HepG2 (cell line): Measurements from ENCODE around the gene SMPD3. TPM values are rescaled to one million over a fixed set of nuclear protein-coding genes. Genes with fewer than 3 reads are reported as not detected.

Experiments
- ATAC-seq: fragments of 200-7000 bp; cut with Tn5 transposase; 3 replicates; pipeline ENCODE4 v1.9.1; 2020; ENCODE audit warnings: mild to moderate bottlenecking, moderate library complexity
- BruUV-seq: library from RNA; stranded (reverse); fragments of 400-500 nt; replicated peaks from 2 replicates; lab custom pipeline; 2021; lab: Mats Ljungman, UMichigan
- CTCF ChIA-PET: fragments of 300-600 bp; formaldehyde crosslinking; extraction: SDS; loops from one replicate; lab custom pipeline; 2021; ENCODE audit warnings: low total read pairs, inconsistent platforms, low intra/inter-chr PET ratio; lab: Yijun Ruan, JAX
- POLR2A ChIA-PET: fragments of 350-600 bp; sonication (Branson Sonifier 250); formaldehyde crosslinking; loops from one replicate; lab custom pipeline; 2020; ENCODE audit warnings: antibody characterized with exemption, inconsistent platforms; lab: Yijun Ruan, JAX
- DNase-seq: peaks from one replicate; pipeline ENCODE4 v3.0.0-alpha.2; 2015; ENCODE audit warnings: low spot score
- FAIRE-seq: peaks from 3 replicates; lab custom pipeline; 2011; peaks lifted over from hg19 to GRCh38; lab: Jason Lieb, UNC
- H2AFZ ChIP-seq: one replicate; pipeline ENCODE4 v1.6.1; 2011; ENCODE audit warnings: low read length, inconsistent platforms
- H3K27ac ChIP-seq: fragments of 300-600 bp; 3 replicates; pipeline ENCODE4 v1.8.0; 2011; ENCODE audit warnings: mixed run types, mild to moderate bottlenecking, mixed read lengths, low read length, inconsistent platforms; ENCODE audit not compliant: insufficient read depth; ENCODE audit errors: extremely low read length
- H3K27me3 ChIP-seq, 2 experiments: fragments of 200-600 bp in 1 of 2; 2 replicates in 1 of 2; 3 replicates in 1 of 2; pipeline versions ENCODE4 v1.6.0 to v1.8.0; 2011; ENCODE audit warnings: low read length in 2 of 2, mild to moderate bottlenecking in 2 of 2, moderate library complexity in 2 of 2, inconsistent platforms in 1 of 2; ENCODE audit not compliant: insufficient read depth in 2 of 2, control insufficient read depth in 1 of 2
- H3K36me3 ChIP-seq, 2 experiments: fragments of 200-600 bp in 1 of 2; replicated peaks in 1 of 2; 2 replicates in 1 of 2; 3 replicates in 1 of 2; pipeline versions ENCODE4 v1.5.1 to v1.8.0; 2011; ENCODE audit warnings: low read length in 2 of 2, inconsistent platforms in 1 of 2; ENCODE audit not compliant: insufficient read depth in 2 of 2, control insufficient read depth in 1 of 2
- H3K4me1 ChIP-seq: 2 replicates; pipeline ENCODE4 v1.5.1; 2012; ENCODE audit warnings: low read length, inconsistent platforms; ENCODE audit not compliant: insufficient read depth
- H3K4me2 ChIP-seq: 2 replicates; pipeline ENCODE4 v1.6.0; 2011; ENCODE audit warnings: low read depth, low read length, inconsistent platforms
- H3K4me3 ChIP-seq, 3 experiments: fragments of 200-600 bp in 1 of 3; sonication (generic), shearing (Covaris generic) in 1 of 3; replicated peaks in 1 of 3; 2 replicates each; pipeline ENCODE4 v1.5.1; 2011 to 2016; ENCODE audit warnings: low read length in 3 of 3, inconsistent platforms in 2 of 3, low read depth in 2 of 3, mild to moderate bottlenecking in 2 of 3, control low read depth in 1 of 3, mixed read lengths in 1 of 3; ENCODE audit not compliant: insufficient read depth in 1 of 3
- H3K79me2 ChIP-seq: one replicate; pipeline ENCODE4 v1.6.1; 2011; ENCODE audit warnings: low read length, inconsistent platforms; ENCODE audit not compliant: insufficient read depth
- H3K9ac ChIP-seq: 2 replicates; pipeline ENCODE4 v1.6.0; 2011; ENCODE audit warnings: mild to moderate bottlenecking, low read depth, low read length, inconsistent platforms; ENCODE audit not compliant: insufficient read depth
- H3K9me3 ChIP-seq: 2 replicates; pipeline ENCODE4 v1.5.1; 2012; ENCODE audit warnings: mild to moderate bottlenecking, low read length
- H4K20me1 ChIP-seq: 2 replicates; pipeline ENCODE4 v1.6.0; 2011; ENCODE audit warnings: inconsistent platforms, mild to moderate bottlenecking, low read length, moderate library complexity; ENCODE audit not compliant: insufficient read depth
- CREB1 ChIP-seq, 2 experiments: fragments of 450-650 bp in 1 of 2; IDR thresholded peaks; 2 replicates each; pipeline ENCODE4 v1.6.1; 2016 to 2017; ENCODE audit warnings: control low read depth in 1 of 2, mild to moderate bottlenecking in 1 of 2, missing compliant biosample characterization in 1 of 2, missing genetic modification characterization in 1 of 2
- MED1 ChIP-seq: sonication (generic); formaldehyde crosslinking; IDR thresholded peaks from 2 replicates; pipeline ENCODE4 v1.4.0; 2020; ENCODE audit warnings: missing genetic modification reagents
- NAIF1 ChIP-seq: sonication (generic); formaldehyde crosslinking; IDR thresholded peaks from 2 replicates; pipeline ENCODE4 v1.5.0; 2020; ENCODE audit warnings: mild to moderate bottlenecking, missing genetic modification reagents, borderline replicate concordance
- NONO ChIP-seq, 2 experiments: fragments of 450-650 bp in 1 of 2; sonication (generic) in 1 of 2; formaldehyde crosslinking in 1 of 2; IDR thresholded peaks in 1 of 2; conservative IDR thresholded peaks in 1 of 2; 2 replicates each; pipeline versions ENCODE4 v1.6.1 to v1.8.0; 2017 to 2022; ENCODE audit warnings: mild to moderate bottlenecking in 1 of 2, missing genetic modification reagents in 1 of 2, moderate library complexity in 1 of 2
- RFX1 ChIP-seq: fragments of 450-650 bp; IDR thresholded peaks from 2 replicates; pipeline ENCODE4 v1.6.1; 2017
- TOPORS ChIP-seq: sonication (generic); formaldehyde crosslinking; IDR thresholded peaks from 2 replicates; pipeline ENCODE4 v1.8.0; 2023; ENCODE audit warnings: mild to moderate bottlenecking, missing genetic modification reagents
- ZFY ChIP-seq: sonication (generic); formaldehyde crosslinking; IDR thresholded peaks from 2 replicates; pipeline ENCODE4 v1.4.0; 2020; ENCODE audit warnings: missing genetic modification reagents
- ZNF446 ChIP-seq: sonication (generic); formaldehyde crosslinking; IDR thresholded peaks from 2 replicates; pipeline ENCODE4 v1.5.0; 2020; ENCODE audit warnings: mild to moderate bottlenecking, missing genetic modification reagents
- WGBS: methylation state at CpG from one replicate; pipeline ENCODE4 v1.1.6; 2017; ENCODE audit warnings: low lambda C conversion rate; 5-methylcytosine and 5-hydroxymethylcytosine counted together
- in situ Hi-C: cut with HindIII; loops from 2 replicates; pipeline ENCODE4 v1.10.0; 2017; ENCODE audit warnings: low pct_unique_long_range_greater_than_20kb; ENCODE audit not compliant: extremely low pct_ligation_motif_present
- intact Hi-C: fragments of 100-400 bp; cut with micrococcal nuclease; formaldehyde crosslinking; loops from one replicate; pipeline ENCODE4 v1.10.0; 2022; ENCODE audit not compliant: unreplicated experiment
- polyA plus RNA-seq, 8 experiments: library from polyadenylated mRNA; depleted of rRNA in 3 of 8; stranded (reverse) in 7 of 8; unstranded in 1 of 8; fragments of >200 nt; fragmentation: Illumina TruSeq in 4 of 8; extraction: Trizol in 4 of 8; gene quantifications; 2 replicates each; pipeline versions ENCODE4 v1.2.1 to v1.2.3, GENCODE V29; 2011 to 2016; ENCODE audit warnings: low read depth in 4 of 8, missing spikeins in 1 of 8, mixed read lengths in 1 of 8; ENCODE audit not compliant: insufficient read depth in 1 of 8
- total RNA-seq, 5 experiments: library from RNA; depleted of rRNA; stranded (reverse); fragments of >200 nt; fragmentation: Illumina TruSeq; extraction: Trizol; gene quantifications; 2 replicates each; pipeline ENCODE4 v1.2.3, GENCODE V29; 2016; ENCODE audit warnings: low read depth in 1 of 5

Gene SMPD3
- total and polyA plus RNA-seq, 2 of the 13 experiments (the other 11 are each of a cell fraction or from before 2014, with no cell fraction given) = 0.07 to 0.32 TPM

GRCh38 chr16:68395815-68396214, 52.5 kb downstream of the SMPD3 start:
- Histone ChIP-seq H3K27ac (no peak overlapping the region), H3K4me2 (no peak overlapping the region), H3K9ac (no peak overlapping the region), H3K4me3 (no peak overlapping the region), H3K36me3 (no peaks in the 10 kb centered on the region), H2AFZ (no peak overlapping the region), H3K4me1 (no peaks in the 10 kb centered on the region), H3K79me2 (no peaks in the 10 kb centered on the region), H4K20me1 (no peaks in the 10 kb centered on the region), H3K27me3 (peaks cover 4 to 18% of the 10 kb centered on the region in 2 experiments), H3K9me3 (no peaks in the 10 kb centered on the region)
- CTCF ChIA-PET = interaction anchor here (4.3 kb wide), 1 partner anchor 114 kb away, joined by 34 read pairs; no protein-coding TSS in a partner anchor
- WGBS = 42% methylated on average over 4 of the region's 4 CpGs
- DNase-seq (no peak), FAIRE-seq (no peak), ATAC-seq (no peak)
- no TSS peak for BruUV-seq
- TF ChIP-seq TOPORS (CRISPR knock-in tag) (no peak), ZFY (no peak), MED1 (CRISPR knock-in tag) (no peak), RFX1 (no peak), NAIF1 (no peak), ZNF446 (CRISPR knock-in tag) (no peak)
- in situ Hi-C loops (loop anchor here (5.0 kb wide), 1 partner anchor 116 kb away; no protein-coding TSS in a partner anchor), intact Hi-C loops (loop anchor here (1.0 kb wide), 1 partner anchor 114 kb away; no protein-coding TSS in a partner anchor)
- POLR2A ChIA-PET = no interaction called here

GRCh38 chr16:68395167-68395786, 53.0 kb downstream of the SMPD3 start:
- Histone ChIP-seq H4K20me1 (no peaks in the 10 kb centered on the region), H3K36me3 (no peaks in the 10 kb centered on the region), H3K9ac (no peak overlapping the region), H3K27ac (no peak overlapping the region), H3K4me2 (no peak overlapping the region), H3K4me1 (no peaks in the 10 kb centered on the region), H2AFZ (no peak overlapping the region), H3K9me3 (no peaks in the 10 kb centered on the region), H3K4me3 (no peak overlapping the region), H3K79me2 (no peaks in the 10 kb centered on the region), H3K27me3 (peaks cover 4 to 15% of the 10 kb centered on the region in 2 experiments)
- no peak for DNase-seq
- in situ Hi-C loops (loop anchor here (5.0 kb wide), 1 partner anchor 117 kb away; no protein-coding TSS in a partner anchor), intact Hi-C loops (no loop called here)
- TF ChIP-seq NONO (IDR thresholded peaks at IDR 0.05) = no peak
- TF ChIP-seq NONO (CRISPR knock-in tag; conservative IDR thresholded peaks at IDR 0.05) = no peak
- TF ChIP-seq CREB1 (IDR thresholded peaks at IDR 0.05) = 0 out of 2 replicates have a peak, but pooled peaks have one; percentile 16
- TF ChIP-seq CREB1 (CRISPR knock-in tag; IDR thresholded peaks at IDR 0.05) = no peak
- no peak for ATAC-seq
- POLR2A ChIA-PET = no interaction called here
- 10% methylated on average over 8 of the region's 8 CpGs for WGBS
- no TSS peak for BruUV-seq
- no peak for FAIRE-seq
- CTCF ChIA-PET = interaction anchor here (4.3 kb wide), 1 partner anchor 115 kb away, joined by 34 read pairs; no protein-coding TSS in a partner anchor
